Stimulated activated naive CD8-positive, alpha-beta T cell treated with anti-CD3 and anti-CD28 coated beads, Interleukin-15, Interleukin-2, amounts not matched to agents 100 ng/mL and 50 ng/mL, for 24 hours (primary cell): ENCODE data around the gene DPF3.

ENCODE experiments used
- H3K27ac Mint-ChIP-seq: one replicate; pipeline ENCODE4 v1.8.0; 2021; ENCODE audit warnings: mild to moderate bottlenecking, mixed read lengths
- H3K27me3 Mint-ChIP-seq: one replicate; pipeline ENCODE4 v1.8.0; 2021; ENCODE audit warnings: mixed read lengths
- H3K36me3 Mint-ChIP-seq: one replicate; pipeline ENCODE4 v1.8.0; 2021; ENCODE audit warnings: low read depth, mixed read lengths
- H3K4me1 Mint-ChIP-seq: one replicate; pipeline ENCODE4 v1.8.0; 2021; ENCODE audit warnings: low read depth, mixed read lengths
- H3K4me3 Mint-ChIP-seq: one replicate; pipeline ENCODE4 v1.8.0; 2021; ENCODE audit warnings: mild to moderate bottlenecking, mixed read lengths
- H3K9me3 Mint-ChIP-seq: one replicate; pipeline ENCODE4 v1.8.0; 2021; ENCODE audit warnings: mixed read lengths

Gene DPF3

DNA sequence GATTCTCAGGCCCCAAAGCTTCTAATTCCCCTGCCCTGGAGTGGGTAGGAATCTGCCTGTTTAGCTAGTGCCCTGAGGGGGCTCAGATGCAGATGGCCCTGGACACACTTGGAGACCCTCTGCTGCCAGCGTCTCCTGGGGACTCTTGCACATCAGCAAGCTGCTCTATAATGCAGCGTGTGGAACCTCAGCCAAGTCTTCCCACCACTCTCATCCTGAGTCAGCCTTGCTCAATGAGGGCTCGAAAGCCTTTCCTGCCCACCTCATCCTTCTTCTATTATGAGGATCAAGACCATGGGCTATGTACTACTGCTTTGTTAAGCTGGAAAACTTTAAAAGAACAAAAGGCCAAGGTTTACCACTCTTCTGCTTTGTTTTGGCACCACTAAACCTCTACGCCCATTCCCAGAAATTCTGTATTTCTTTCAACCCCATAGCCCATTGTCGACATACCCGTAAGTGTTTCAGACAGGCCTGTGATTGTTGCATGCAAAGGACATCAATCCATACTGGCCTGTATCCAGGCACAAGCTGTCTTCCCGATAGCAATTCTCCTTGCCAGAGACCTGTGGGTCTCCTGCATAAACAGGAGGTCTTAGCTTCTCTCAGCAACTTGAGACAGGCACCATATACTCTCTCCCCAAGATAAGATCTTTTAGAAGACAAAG lies 246.9 kb downstream of the DPF3 start:
- H3K4me3 Mint-ChIP-seq: no peak overlapping the region
- H3K9me3 Mint-ChIP-seq: no peaks in the 10 kb centered on the region
- no peaks in the 10 kb centered on the region for H3K36me3 Mint-ChIP-seq
- peaks cover 4% of the 10 kb centered on the region for H3K27me3 Mint-ChIP-seq
- H3K27ac Mint-ChIP-seq: no peak overlapping the region
- no peaks in the 10 kb centered on the region for H3K4me1 Mint-ChIP-seq

DNA sequence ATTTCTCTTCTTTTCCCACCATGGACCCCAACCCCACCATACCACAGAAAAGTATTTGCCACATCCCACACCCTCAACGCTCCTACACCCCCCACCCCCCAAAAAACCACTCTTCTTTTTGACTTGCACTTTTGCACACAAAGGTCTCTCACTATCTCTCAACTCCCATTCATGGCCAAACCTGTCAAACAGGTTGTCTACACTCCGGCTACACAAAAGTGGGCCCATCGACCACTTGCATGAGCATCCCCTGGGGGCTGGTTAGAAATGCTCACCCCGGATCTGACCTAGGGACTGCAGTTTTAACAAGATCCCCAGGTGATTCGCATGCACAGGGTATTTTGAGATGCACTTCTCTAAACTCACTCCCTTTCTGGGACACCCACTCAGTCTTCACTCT lies 248.2 kb downstream of the DPF3 start:
- no peaks in the 10 kb centered on the region for H3K36me3 Mint-ChIP-seq
- H3K4me3 Mint-ChIP-seq: no peak overlapping the region
- H3K27ac Mint-ChIP-seq: no peak overlapping the region
- peaks cover 4% of the 10 kb centered on the region for H3K27me3 Mint-ChIP-seq
- H3K4me1 Mint-ChIP-seq: no peaks in the 10 kb centered on the region
- peaks cover 2% of the 10 kb centered on the region for H3K9me3 Mint-ChIP-seq

DNA sequence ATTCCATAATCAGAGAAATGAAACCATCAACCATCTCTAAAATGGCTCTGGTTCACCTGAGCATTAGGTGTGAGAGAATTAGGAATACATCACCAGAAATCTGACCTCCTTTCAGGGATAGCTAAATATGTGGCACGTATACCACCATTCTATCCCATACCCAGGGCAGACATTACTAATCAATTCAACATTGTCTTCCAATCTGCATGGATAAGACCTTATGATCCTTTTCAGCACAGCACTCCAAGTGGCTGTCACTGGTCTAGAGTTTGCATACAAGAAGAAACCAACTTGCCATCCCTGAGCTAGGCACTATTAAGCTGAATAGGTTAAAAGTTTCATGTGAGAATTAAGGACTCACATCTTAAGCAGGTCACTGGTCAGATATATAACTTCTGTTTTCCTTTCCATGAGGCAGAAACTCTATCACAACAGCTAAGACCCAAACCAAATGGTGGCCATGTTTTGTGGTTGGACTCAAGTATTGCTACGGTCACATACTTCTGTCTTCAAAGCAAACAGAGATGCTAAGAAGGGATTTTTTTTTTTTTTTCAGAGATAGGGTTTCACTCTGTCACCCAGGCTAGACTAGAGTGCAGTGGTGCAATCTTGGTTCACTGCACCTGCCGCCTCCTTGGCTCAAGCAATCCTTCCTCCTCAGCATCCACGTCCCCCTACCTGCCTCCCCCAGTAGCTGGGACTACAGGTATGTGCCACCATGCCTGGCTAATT lies 249.0 kb downstream of the DPF3 start:
- Mint-ChIP-seq H3K27me3 (peaks cover 4% of the 10 kb centered on the region), H3K4me3 (no peak overlapping the region), H3K9me3 (peaks cover 10% of the 10 kb centered on the region)

DNA sequence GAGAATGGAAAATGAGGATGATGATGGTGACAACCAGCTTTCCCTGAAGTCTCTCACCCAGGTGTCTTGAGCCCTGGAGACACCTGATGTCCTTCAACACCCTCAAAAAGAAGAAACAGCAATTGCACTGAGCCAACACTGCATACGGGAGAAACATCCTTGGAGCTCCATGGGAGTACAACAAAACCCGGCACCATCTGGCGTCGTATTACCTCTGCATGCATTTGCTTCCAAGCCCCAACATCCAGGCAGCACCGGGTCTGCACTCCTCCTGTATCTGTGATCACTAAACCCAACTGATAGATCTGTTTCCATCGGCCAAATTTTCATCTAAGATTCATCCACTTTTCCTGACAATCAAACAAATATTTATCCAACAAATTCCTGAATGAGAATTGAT lies 249.9 kb downstream of the DPF3 start:
- Mint-ChIP-seq H3K27ac (no peak overlapping the region), H3K36me3 (no peaks in the 10 kb centered on the region), H3K4me3 (no peak overlapping the region), H3K4me1 (no peaks in the 10 kb centered on the region), H3K9me3 (peaks cover 19% of the 10 kb centered on the region), H3K27me3 (peaks cover 4% of the 10 kb centered on the region)

More for the DNA sequence above, 249.0 kb downstream of the DPF3 start:
- no peak overlapping the region for H3K27ac Mint-ChIP-seq
- H3K36me3 Mint-ChIP-seq: no peaks in the 10 kb centered on the region
- no peaks in the 10 kb centered on the region for H3K4me1 Mint-ChIP-seq

DNA sequence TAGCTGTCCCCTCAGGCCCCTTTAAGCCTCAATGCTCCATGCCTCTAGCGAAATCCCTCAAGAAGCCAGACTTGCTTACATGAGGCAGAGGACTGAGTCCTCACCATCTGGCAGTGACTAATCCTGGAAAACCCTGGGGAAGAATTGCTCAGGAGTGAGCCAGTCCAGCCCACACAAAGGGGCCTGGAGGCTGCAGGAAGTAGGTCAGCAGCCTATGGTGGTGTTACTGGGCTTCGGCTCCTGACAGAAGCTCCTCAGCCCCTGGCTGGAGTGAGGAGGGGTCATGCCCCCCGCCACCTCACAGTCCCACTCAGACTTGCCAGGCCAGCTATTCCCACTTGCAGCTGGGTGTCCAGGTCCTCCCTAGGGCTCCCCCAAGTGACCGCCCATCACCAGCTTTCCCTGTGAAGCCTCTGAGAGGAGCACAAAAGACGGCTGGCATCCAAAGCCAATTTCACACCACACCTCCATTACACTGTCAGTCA lies 250.5 kb downstream of the DPF3 start:
- peaks cover 20% of the 10 kb centered on the region for H3K9me3 Mint-ChIP-seq
- peaks cover 4% of the 10 kb centered on the region for H3K27me3 Mint-ChIP-seq
- no peaks in the 10 kb centered on the region for H3K36me3 Mint-ChIP-seq
- H3K4me3 Mint-ChIP-seq: no peak overlapping the region
- no peaks in the 10 kb centered on the region for H3K4me1 Mint-ChIP-seq
- no peak overlapping the region for H3K27ac Mint-ChIP-seq

DNA sequence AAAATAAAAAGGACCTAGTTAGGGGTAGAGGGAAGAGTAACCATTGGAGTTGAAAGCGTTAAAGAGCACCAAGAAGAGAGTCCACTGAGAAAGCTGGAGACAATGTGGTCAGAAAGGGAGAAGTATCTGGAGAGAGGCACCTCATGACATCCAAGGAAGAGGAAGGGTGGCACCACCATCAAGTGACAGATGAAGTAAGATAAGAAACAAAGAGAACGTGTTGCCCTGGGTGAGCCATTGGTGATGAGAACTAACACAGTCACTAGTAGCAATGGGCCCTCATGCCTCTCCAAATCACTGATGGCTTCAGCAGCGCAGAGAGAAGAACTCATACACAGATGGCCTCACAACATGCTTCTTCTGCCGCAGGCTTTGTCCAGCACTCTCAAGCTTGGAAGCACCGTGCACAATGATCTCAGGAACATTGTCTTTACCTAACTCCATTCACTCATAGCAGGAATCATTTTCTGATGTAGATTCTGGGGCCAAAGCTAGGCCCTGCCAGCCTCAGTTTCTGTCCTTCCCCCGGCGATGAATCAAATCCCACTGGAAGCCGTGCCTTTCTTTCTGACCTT lies 252.9 kb downstream of the DPF3 start:
- Mint-ChIP-seq H3K27me3 (peaks cover 5% of the 10 kb centered on the region), H3K4me3 (no peak overlapping the region), H3K4me1 (no peaks in the 10 kb centered on the region), H3K9me3 (peaks cover 20% of the 10 kb centered on the region), H3K27ac (no peak overlapping the region), H3K36me3 (no peaks in the 10 kb centered on the region)

DNA sequence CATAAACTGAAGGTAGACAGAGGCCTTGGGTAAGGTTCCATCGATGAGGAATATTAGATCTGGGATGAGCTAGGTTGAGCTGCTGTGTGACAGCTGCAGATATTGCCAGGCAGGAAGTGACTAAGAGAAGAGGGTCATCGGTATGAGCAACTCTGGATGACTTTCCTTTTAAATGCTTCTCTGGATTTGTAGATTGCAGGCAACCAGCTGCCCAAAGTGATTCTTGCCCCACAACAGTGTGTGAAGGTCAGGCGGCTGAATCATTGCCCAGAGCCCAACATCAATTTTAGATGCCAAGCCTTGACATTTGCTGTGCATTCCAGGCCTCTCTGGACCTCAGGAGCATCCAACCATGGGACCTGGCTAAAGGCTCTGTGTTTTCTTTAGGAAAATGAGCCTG lies 255.9 kb downstream of the DPF3 start:
- H3K36me3 Mint-ChIP-seq: no peaks in the 10 kb centered on the region
- H3K9me3 Mint-ChIP-seq: peaks cover 20% of the 10 kb centered on the region
- H3K27me3 Mint-ChIP-seq: peaks cover 6% of the 10 kb centered on the region
- no peak overlapping the region for H3K27ac Mint-ChIP-seq
- H3K4me3 Mint-ChIP-seq: no peak overlapping the region
- peaks cover 4% of the 10 kb centered on the region for H3K4me1 Mint-ChIP-seq

DNA sequence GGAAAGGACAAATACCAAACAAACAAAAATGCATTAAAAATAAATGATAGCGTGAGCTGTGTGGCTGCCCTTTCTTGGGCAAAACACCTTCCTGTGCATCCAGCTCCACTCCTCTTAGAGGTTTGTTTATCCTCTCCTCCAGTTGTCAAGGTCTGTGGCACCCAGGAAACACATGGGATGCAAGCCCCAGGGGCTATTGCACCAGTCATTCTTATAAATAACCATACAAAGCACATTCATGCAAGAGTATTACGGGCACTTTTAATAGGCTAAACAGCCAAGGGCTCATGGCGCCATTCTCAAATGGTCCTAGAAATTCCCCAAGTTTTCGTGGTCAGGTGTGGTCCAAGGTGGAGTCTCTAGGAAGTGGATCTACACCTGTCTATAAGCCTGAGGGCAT lies 257.0 kb downstream of the DPF3 start:
- Mint-ChIP-seq H3K27ac (no peak overlapping the region), H3K36me3 (no peaks in the 10 kb centered on the region), H3K9me3 (peaks cover 20% of the 10 kb centered on the region), H3K27me3 (peaks cover 9% of the 10 kb centered on the region), H3K4me1 (peaks cover 4% of the 10 kb centered on the region), H3K4me3 (no peak overlapping the region)

DNA sequence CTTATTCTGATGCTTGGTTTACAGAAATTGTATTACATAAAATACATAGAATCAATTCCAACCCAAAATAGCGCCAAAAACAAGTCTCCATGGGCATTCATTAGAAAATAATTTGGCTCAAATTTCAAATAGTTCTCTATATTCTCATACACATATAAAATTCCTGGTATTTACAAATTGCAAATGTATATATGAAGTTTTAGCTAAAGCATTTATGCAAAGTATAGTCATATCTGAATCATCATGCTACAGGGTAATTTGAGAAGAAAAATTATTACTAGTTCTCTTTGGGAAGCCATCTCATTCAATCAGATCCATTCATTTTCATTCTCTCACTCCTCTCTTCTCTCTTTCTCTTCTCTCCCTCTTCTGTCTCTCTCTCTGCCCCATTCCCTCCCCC lies 257.8 kb downstream of the DPF3 start:
- Mint-ChIP-seq H3K4me1 (peaks cover 4% of the 10 kb centered on the region), H3K9me3 (peaks cover 20% of the 10 kb centered on the region), H3K4me3 (no peak overlapping the region), H3K27me3 (peaks cover 9% of the 10 kb centered on the region), H3K36me3 (no peaks in the 10 kb centered on the region), H3K27ac (no peak overlapping the region)

DNA sequence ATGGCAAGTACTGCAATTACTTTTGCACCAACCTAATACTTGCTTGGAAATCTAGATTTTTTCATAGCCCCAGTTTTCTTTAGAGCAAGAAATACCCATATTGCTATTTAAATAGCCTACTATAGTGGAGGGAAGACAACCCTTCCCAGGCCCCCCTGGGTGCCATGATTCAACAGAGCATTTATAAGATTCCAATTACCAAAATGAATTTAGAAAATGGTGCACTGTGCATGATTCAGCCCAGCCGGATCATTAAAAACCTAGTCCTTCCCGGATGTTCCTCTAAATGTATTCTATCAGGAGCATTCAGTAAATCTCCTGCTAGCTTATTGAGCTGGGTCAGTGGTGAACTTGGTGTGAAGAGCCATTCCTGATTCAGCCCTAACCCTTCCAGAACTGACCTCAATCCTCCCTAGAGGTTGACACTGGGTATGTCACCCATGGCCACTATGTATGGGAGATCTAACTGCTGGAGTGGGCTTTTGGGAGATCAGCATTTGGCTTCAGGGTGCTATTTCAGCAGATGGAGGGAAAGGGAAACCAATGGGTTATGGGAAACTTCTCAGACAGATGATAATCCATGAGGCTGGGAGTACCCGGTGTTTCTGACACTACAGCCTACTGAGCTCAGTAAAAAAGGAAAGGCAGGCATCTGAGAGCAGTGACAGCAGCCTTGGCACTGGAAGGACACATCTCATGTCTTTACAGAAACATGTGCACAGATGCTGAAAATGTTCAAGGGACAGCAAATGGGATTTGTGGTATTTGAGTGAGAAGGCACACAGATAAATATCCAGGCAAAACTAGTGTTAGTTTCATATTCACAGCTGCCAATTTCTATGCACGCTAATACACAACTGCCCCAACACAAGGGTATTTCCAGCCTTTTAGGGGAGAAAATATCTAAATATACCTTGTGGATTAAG lies 258.9 kb downstream of the DPF3 start:
- Mint-ChIP-seq H3K4me1 (peaks cover 4% of the 10 kb centered on the region), H3K36me3 (no peaks in the 10 kb centered on the region), H3K4me3 (no peak overlapping the region), H3K27ac (no peak overlapping the region), H3K27me3 (peaks cover 9% of the 10 kb centered on the region), H3K9me3 (peaks cover 10% of the 10 kb centered on the region)

DNA sequence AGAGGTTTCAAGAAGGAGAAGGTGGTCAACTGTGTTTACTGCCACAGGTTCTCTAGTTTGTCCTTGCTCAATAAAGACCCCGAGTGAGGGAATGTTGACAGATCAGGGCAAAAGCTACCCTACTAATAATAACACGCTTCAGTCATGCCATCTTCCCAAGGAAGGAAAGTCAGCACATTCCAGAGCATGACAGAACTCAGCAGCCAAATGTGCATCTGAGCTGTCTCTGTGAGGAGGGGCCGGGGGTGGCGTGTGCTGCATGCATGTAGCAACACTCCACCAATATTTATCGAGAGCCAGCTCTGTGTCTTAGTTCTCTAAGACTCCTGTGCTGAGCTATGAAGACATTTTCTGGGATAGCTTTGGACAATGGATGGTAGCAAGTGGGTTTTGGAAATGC lies 260.4 kb downstream of the DPF3 start:
- Mint-ChIP-seq H3K27ac (no peak overlapping the region), H3K27me3 (peaks cover 9% of the 10 kb centered on the region), H3K9me3 (no peaks in the 10 kb centered on the region), H3K4me3 (no peak overlapping the region), H3K36me3 (no peaks in the 10 kb centered on the region), H3K4me1 (peaks cover 4% of the 10 kb centered on the region)

DNA sequence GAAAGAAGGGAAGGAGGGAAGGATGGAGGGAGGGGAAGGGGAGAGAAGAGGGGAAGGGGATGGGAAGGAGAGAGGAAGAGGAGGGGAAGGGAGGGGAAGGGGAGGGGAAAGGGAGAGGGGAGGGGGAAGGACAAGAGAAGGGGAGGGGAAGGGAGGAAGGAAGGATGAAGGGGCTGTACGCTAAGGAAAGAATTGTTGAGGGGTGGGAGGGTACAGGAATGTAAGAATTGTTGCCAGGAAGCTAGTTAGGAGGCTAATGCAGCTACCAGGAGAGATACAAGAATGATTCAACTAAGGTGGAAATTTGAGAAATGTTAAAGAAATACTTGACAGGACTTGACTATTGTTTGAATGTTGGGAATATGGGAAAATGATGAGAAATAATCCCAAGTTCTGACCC lies 261.2 kb downstream of the DPF3 start:
- Mint-ChIP-seq H3K9me3 (no peaks in the 10 kb centered on the region), H3K27ac (no peak overlapping the region), H3K27me3 (peaks cover 9% of the 10 kb centered on the region), H3K36me3 (no peaks in the 10 kb centered on the region), H3K4me3 (no peak overlapping the region), H3K4me1 (peaks cover 4% of the 10 kb centered on the region)

DNA sequence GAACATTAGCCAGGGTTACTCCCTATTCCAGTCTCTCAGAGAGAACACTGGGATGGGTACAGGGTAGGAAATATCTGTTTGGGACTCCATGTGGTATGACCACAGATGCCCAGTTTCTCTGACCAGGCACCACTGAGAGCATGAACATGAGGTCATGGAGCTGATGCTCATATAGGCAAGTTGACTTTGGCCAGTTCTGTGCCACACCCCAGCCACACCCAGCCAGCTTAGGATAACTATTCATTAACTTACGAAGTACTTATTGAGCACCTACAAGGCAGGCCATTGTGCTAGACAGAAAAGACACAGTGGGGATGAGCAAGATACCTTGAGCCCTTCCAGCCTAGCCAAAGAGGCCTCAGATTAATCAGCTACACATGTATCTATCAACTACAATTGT lies 262.5 kb downstream of the DPF3 start:
- no peak overlapping the region for H3K4me3 Mint-ChIP-seq
- no peaks in the 10 kb centered on the region for H3K36me3 Mint-ChIP-seq
- H3K27me3 Mint-ChIP-seq: peaks cover 7% of the 10 kb centered on the region
- H3K4me1 Mint-ChIP-seq: peaks cover 4% of the 10 kb centered on the region
- peaks cover 4% of the 10 kb centered on the region for H3K9me3 Mint-ChIP-seq
- no peak overlapping the region for H3K27ac Mint-ChIP-seq

DNA sequence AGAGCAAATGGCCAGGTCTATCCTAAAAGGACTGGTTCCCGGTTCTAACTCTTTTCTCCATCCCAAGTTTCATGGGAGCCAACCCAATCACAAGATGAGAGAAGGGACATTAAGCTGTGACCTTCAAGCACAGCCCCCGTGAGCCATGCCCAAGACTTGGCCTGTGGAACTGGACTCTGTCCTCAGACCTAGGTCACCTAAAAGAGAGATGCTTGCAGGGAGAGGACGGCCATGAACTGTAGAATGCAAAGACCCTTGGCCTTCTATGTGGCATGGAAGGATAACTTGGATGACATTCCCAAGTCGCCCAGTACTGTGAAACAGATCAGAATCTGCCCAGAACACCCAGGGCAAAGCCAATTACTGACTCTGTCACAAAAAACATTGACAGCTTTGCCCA lies 263.5 kb downstream of the DPF3 start:
- no peak overlapping the region for H3K4me3 Mint-ChIP-seq
- H3K27ac Mint-ChIP-seq: no peak overlapping the region
- H3K9me3 Mint-ChIP-seq: peaks cover 4% of the 10 kb centered on the region
- peaks cover 4% of the 10 kb centered on the region for H3K4me1 Mint-ChIP-seq
- H3K36me3 Mint-ChIP-seq: no peaks in the 10 kb centered on the region
- peaks cover 5% of the 10 kb centered on the region for H3K27me3 Mint-ChIP-seq

DNA sequence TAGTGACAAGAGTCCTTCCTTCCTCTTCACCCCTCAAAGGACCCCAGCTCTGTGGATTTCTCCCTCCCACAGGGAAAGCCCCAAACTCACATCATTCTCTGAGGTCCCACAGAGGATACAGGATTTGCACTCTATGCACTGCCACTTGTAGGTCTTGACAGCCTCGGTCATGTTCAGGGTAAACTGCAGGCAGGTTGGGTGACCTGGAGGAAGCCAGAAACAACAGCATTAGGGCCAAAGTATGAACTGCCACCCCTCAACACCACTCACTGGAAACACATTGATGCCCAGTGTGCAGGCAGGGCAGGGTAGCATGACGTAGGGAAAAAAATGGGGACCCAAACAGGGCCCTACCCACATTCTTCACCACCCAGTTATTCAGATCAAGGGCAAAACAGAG lies 264.4 kb downstream of the DPF3 start:
- Mint-ChIP-seq H3K4me1 (no peaks in the 10 kb centered on the region), H3K4me3 (no peak overlapping the region), H3K9me3 (peaks cover 4% of the 10 kb centered on the region), H3K36me3 (no peaks in the 10 kb centered on the region), H3K27me3 (peaks cover 8% of the 10 kb centered on the region), H3K27ac (no peak overlapping the region)
